ENCODE data around the gene PHLDB3.

DNA sequence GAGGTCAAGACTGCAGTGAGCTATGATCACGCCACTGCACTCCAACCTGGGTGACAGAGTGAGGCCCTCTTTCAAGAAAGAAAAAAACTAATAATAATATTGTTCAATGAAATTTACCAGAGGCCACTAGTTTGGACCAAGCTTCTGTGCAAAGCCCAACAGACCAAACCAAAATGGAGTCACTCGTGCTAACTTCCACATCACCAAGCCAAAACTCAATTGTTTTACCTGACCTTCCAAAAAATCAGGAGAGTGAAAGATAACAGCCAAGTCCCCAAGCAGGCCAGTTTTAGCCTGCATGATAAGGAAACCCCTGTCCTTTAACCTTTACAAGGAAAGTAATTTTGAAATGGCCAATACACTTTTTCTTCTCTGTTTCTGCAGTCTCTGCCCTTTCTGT, 59.1 kb downstream of the PHLDB3 start:
- TF ChIP-seq POLR2A (IDR thresholded peaks at IDR 0.05; ENCODE audit: low read depth, low read length) (no peak), MAFK (IDR thresholded peaks at IDR 0.05; ENCODE audit: low read depth, low read length) (no peak), CEBPB (IDR thresholded peaks at IDR 0.05; ENCODE audit: low read depth, low read length) (no peak)
- TF ChIP-seq, protein P1, sequence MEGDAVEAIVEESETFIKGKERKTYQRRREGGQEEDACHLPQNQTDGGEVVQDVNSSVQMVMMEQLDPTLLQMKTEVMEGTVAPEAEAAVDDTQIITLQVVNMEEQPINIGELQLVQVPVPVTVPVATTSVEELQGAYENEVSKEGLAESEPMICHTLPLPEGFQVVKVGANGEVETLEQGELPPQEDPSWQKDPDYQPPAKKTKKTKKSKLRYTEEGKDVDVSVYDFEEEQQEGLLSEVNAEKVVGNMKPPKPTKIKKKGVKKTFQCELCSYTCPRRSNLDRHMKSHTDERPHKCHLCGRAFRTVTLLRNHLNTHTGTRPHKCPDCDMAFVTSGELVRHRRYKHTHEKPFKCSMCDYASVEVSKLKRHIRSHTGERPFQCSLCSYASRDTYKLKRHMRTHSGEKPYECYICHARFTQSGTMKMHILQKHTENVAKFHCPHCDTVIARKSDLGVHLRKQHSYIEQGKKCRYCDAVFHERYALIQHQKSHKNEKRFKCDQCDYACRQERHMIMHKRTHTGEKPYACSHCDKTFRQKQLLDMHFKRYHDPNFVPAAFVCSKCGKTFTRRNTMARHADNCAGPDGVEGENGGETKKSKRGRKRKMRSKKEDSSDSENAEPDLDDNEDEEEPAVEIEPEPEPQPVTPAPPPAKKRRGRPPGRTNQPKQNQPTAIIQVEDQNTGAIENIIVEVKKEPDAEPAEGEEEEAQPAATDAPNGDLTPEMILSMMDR (conservative IDR thresholded peaks at IDR 0.05; ENCODE audit: low read depth, low read length) = no peak
